HG02884 (cell line): ENCODE results near the gene UGT1A6.
"Not testable (repeated sequence)": the region's sequence is repeated elsewhere in the genome, so short reads cannot be mapped to it uniquely, and the experiment has no call there.

ENCODE experiments used
- ATAC-seq: cut with Tn5 transposase; IDR thresholded peaks from one replicate; pipeline ENCODE4 v1.9.1; 2021; ENCODE audit warnings: mild to moderate bottlenecking, moderate library complexity; ENCODE audit not compliant: unreplicated experiment

Gene UGT1A6

DNA sequence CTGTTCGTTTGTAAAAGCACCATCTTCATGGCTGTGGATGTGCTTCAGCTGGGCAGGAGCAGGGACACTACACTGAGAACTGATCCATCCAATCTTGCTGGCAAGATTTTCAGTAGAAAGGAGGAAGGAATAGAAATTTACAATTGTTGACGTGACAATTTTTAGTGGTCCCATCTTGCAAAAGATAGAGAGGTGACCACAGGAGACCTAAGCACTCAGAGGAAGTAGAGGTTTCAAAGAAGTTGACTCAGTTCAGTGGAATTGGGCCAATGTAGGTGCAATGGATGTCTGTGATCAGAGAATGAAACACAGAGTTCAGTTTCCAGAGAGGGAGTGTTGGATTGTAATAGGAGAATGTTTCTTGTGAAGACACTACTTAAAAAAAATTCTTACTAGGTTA, 21.4 kb downstream of the UGT1A6 start:
- ATAC-seq = no peak

DNA sequence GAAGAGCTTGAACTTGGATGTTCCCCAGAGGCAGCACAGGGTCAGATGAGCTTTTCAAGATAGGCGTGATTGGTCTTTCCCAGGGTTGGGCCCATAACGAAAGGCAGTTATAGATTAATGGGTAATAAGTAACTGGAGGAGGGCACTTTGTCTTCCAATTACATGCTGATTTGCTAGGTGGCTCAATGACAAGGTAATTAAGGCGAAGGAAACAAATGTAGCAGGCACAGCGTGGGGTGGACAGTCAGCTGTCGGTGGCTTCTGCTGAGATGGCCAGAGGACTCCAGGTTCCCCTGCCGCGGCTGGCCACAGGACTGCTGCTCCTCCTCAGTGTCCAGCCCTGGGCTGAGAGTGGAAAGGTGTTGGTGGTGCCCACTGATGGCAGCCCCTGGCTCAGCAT, 25.9 kb downstream of the UGT1A6 start, which contains the start of gene UGT1A4:
Gene UGT1A4 (plus strand): TSS at position 185 of the 400 bp plus-strand sequence. CDS start 85 bp downstream, at position 270.
- no peak for ATAC-seq

DNA sequence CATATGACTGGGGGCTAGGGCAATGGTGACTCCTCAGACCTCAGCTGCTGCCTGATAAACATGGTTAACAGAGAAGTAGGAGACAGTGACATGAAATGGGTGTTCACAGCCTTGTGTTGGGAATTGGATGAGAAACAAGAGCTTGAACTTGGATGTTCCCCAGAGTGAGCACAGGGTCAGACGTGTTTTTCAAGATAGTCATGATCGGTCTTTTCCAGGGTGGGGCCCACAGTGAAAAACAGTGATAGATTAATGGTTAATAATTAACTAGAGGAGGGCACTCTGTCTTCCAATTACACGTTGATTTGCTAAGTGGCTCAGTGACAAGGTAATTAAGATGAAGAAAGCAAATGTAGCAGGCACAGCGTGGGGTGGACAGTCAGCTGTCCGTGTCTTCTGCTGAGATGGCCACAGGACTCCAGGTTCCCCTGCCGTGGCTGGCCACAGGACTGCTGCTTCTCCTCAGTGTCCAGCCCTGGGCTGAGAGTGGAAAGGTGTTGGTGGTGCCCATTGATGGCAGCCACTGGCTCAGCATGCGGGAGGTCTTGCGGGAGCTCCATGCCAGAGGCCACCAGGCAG, 36.1 kb downstream of the UGT1A6 start, which contains the start of gene UGT1A3:
Gene UGT1A3 (plus strand): TSS at position 320 of the 579 bp plus-strand sequence. CDS start 85 bp downstream, at position 405.
- ATAC-seq = no peak

DNA sequence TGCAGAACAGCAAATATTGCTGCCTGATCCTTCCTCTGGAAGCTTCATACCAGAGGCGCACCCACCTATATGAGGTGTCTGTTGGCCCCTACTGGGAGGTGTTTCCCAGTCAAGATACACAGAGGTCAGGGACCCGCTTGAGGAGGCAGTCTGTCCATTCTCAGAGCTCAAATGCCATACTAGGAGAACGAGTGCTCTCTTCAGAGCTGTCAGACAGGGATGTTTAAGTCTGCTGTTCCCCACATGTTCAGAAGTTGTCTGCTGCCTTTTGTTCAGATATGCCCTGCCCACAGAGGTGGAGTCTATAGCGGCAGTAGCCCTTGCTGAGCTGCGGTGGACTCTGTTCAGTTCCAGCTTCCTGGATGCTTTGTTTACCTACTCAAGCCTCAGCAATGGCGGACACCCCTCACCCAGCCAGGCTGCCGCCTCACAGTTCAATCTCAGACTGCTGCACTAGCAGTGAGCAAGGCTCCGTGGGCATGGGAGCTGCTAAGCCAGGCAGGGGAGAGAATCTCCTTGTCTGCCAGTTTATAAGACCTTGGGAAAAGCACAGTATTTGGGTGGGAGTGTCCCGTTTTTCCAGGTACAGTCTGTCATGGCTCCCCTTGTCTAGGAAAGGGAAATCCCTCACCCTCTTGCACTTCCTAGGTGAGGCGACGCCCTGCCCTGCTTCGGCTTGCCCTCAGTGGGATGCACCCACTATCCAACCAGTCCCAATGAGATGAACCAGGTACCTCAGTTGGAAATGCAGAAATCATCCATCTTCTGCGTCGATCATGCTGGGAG, 44.4 kb downstream of the UGT1A6 start:
- ATAC-seq = not testable (repeated sequence)

DNA sequence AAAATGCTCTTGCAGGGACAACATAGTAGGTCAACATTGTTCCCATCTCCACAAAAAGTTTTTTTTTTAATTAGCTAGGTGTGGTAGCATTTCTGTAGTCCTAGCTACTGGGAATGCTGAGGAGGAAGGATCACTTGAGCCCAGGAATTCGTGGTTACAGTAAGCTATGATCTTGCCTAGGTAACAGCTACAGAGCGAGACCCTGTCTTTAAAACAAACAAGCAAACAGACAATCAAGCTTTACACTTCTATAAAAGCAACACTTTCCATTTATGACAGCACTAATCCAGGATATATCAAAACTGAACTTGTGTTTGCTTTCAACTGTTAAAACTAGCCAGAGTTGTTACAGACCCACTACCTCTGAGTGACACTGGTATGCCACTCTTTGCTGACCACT, 48.2 kb downstream of the UGT1A6 start:
- ATAC-seq = no peak

DNA sequence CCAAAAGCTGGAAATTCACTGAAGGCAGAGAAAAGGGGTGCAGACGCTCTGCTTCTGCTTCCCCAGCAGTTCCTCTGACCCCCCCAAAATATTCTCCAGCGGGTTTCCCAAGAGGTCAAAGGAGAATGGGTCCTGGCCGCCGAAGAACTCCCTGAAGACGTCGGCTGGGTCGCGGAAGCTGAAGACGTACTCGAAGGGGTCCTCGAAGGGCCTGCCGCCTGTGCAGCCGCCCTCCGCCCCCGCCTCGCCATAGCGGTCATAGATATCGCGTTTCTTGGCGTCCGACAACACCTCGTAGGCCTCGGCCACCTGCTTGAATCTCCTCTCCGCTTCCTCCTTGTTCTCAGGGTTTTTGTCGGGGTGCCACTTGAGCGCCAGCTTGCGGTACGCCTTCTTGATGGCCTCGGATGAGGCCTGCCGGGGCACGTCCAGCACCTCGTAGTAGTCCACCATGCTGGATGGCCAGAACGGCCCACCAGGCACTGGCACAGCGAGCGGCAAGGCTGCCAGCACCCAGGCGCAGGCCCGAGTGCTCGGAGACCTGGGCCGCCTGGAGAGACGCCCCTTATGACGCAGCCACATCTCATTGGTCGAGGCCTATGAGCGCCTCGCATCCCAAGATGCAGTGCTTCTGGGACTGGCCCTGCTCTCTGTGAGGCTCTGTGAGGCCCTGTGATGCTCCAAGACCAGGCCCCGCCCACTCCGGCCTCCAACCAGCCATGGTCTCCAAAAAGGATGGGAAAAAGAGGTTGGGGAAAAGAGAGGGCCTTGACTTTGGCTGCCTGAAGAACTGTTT, 51.0 kb downstream of the UGT1A6 start:
- no peak for ATAC-seq

DNA sequence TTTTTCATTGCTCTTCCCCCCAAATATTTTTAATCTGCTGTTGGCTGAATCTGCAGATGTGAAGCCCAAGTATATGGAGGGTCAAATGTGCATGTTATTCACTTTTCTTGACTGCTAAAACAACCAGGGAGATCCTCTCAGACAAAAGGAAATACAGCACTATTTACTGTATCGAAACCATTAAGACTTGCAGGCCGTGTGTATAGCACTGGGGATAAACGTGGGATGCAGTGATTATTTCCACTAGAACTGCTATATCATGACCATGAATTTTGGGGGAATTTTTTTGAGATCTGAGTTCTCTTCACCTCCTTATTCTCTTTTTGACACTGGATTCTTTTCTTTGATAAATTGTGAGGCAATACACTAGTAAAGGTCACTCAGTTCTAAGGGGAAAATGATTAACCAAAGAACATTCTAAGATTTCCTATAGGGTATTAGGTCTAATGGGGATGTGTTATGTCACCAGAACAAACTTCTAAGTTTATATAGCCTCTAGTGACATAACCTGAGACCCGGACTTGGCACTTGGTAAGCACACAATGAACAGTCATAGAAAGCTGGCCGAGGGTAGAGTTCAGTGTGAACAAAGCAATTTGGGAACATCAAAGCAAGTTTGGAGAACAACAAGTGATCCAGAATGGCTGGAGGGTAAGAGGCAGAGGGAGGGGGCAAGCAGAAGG, 52.5 kb downstream of the UGT1A6 start:
- ATAC-seq = no peak

DNA sequence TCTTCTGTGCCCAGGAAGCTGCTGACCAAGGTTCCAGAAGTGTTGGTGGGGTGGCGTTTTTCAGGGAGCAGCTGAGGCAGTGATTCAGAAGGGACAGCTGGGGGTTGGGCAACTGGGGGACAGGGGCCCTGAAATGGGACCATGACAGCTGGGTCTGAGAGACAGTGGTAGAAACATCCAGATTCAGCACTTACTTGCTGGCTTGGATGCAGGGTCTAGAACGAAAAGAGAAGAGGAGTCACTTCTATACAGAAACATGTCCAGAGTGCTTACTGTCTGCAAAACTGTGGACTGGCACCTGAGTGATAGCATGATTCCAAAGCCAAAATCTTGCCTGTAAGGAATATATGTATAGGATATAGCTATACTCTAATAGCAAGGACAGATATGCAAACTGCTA, 53.1 kb downstream of the UGT1A6 start:
- ATAC-seq = not testable (repeated sequence)

DNA sequence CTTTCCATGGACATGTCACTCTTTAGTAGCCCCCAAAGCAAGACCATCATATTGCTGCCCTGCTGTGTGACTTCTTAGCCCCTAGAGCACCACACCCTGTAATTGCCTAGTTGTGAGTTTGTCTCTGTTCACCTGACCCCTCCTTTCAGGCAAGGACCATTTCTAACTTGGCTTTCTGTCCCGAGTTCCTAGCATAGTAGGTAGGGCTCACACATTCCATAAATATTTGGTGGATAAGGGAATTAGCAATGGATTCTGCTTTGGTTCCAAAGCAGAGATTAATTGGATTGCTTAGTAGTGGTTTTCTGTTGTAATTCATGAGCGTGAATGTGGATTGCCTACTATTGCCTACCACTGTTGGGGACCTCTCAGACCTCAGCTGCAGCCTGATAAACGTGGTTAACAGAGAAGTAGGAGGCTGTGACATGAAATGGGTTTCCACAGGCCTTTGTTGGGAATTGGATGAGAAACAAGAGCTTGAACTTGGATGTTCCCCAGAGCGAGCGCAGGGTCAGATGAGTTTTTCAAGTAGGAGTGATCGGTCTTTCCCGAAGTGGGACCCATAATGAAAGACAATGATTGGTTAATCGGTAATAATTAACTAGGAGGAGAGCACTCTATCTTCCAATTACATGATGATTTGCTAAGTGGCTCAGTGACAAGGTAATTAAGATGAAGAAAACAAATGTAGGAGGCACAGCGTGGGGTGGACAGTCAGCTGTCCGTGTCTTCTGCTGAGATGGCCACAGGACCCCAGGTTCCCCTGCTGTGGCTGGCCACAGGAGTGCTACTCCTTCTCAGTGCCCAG, 54.0 kb downstream of the UGT1A6 start:
- no peak for ATAC-seq

DNA sequence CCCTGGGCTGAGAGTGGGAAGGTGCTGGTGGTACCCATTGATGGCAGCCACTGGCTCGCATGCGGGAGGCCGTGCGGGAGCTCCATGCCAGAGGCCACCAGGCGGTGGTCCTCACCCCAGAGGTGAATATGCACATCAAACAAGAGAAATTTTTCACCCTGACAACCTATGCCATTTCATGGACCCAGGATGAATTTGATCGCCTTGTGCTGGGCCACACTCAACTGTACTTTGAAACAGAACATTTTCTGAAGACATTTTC, 54.5 kb downstream of the UGT1A6 start:
- ATAC-seq = no peak

DNA sequence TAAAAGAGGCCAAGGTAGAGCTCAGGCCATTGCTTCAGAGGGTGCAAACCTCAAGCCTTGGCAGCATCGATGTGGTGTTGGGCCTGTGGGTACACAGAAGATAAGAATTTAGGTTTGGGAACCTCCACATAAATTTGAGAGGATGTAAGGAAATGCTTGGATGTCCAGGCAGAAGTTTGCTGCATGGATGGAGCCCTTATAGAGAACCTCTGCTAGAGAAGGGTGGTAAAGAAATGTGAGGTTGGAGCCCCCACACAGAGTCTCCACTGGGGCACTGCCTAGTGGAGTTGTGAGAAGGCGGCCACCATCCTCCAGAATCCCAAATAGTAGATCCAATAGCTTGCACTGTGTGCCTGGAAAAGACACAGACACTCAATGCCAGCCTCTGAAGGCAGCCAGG, 58.0 kb downstream of the UGT1A6 start:
- not testable (repeated sequence) for ATAC-seq

DNA sequence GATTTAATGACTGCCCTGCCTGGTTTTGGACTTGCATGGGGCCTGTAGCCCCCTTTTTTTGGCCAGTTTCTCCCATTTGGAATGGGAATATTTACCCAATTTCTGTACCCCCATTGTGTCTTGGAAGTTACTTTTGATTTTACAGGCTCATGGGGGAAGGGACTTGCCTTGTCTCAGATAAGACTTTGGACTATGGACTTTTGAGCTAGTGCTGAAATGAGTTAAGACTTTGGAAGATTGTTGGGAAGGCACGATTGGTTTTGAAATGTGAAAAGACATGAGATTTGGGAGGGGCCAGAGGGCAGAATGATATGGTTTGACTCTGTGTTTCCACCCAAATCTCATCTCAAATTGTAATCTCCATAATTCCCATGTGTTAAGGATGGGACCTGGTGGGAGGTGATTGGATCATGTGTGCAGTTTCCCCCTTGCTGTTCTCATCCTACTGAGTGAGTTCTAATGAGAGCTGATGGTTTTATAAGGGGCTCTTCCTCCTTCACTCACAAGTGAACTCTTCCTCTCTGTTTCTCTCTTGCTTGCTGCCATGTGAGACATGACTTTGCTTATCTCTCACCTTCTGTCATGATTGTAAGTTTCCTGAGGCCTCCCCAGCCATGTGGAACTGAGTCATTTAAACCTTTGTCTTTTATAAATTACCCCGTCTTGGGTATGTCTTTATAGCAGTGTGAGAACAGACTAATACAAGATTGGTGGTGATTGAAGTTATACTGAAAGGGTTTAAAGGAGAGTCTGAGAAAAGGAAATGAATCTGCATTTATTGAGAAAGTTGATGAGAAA, 58.7 kb downstream of the UGT1A6 start:
- ATAC-seq = not testable (repeated sequence)

DNA sequence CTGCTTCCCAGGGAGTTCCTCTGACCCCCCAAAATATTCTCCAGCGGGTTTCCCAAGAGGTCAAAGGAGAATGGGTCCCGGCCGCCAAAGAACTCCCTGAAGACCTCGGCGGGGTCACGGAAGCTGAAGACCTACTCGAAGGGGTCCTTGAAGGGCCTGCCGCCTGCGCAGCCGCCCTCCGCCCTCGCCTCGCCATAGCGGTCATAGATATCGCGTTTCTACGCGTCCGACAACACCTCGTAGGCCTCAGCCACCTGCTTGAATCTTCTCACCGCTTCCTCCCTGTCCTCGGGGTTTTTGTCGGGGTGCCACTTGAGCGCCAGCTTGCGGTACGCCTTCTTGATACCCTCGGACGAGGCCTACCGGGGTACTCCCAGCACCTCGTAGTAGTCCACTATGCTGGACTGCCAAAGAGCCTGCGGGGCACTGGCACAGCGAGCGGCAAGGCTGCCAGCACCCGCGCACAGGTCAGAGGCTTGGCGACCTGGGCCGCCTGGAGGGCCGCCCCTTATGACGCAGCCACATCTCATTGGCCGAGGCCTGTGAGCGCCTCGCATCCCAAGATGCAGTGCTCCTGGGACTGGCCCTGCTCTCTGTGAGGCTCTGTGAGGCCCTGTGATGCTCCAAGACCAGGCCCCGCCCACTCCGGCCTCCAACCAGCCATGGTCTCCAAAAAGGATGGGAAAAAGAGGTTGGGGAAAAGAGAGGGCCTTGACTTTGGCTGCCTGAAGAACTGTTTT, 62.4 kb downstream of the UGT1A6 start:
- no peak for ATAC-seq

DNA sequence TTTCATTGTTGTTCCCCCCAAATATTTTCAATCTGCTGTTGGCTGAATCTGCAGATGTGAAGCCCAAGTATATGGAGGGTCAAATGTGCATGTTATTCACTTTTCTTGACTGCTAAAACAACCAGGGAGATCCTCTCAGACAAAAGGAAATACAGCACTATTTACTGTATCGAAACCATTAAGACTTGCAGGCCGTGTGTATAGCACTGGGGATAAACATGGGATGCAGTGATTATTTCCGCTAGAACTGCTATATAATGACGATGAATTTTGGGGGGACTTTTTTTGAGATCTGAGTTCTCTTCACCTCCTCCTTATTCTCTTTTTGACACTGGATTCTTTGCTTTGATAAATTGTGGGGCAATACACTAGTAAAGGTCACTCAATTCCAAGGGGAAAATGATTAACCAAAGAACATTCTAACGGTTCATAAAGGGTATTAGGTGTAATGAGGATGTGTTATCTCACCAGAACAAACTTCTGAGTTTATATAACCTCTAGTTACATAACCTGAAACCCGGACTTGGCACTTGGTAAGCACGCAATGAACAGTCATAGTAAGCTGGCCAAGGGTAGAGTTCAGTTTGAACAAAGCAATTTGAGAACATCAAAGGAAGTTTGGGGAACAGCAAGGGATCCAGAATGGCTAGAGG, 63.9 kb downstream of the UGT1A6 start:
- ATAC-seq = no peak

DNA sequence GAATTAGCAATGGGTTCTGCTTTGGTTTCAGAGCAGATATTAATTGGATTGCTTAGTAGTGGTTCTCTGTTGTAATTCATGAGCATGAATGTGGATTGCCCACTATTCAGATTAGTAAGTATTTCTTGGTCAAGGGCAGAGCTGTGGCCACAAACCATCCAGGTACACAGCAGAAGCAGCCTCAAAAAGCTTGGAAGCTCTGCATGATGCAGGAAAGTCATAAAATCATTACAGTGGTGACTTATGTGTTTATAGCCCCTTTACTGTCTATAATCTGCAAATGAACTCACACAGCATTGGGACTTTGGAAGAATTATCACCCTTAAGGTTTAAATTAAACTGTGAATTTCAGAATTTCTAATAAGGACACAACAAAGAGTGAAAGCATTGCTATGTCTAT, 65.5 kb downstream of the UGT1A6 start:
- no peak for ATAC-seq

DNA sequence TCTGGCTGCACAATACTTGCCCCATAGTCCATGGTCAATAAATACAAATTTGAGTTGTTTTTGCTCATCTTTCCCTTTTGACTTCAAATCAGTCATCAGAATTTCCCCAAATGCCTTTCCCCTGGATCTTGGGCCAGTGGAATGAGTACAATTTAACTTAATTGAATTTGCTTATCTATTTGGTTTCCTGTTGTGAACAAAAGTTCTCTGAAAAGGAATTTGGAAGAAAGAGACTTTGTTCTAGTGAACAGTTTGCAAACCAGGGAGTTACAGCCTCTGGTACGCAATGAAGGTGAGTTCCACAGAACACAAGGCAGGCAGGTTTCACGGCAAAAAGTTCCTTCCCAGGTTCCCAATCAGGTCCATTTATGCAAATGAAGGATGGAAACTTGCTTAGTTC, 66.2 kb downstream of the UGT1A6 start:
- no peak for ATAC-seq

DNA sequence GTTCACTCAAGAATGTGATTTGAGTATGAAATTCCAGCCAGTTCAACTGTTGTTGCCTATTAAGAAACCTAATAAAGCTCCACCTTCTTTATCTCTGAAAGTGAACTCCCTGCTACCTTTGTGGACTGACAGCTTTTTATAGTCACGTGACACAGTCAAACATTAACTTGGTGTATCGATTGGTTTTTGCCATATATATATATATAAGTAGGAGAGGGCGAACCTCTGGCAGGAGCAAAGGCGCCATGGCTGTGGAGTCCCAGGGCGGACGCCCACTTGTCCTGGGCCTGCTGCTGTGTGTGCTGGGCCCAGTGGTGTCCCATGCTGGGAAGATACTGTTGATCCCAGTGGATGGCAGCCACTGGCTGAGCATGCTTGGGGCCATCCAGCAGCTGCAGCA, 67.4 kb downstream of the UGT1A6 start, which contains the start of gene UGT1A1:
Gene UGT1A1 (plus strand): TSS at position 228 of the 400 bp plus-strand sequence. CDS start 18 bp downstream, at position 246.
- no peak for ATAC-seq

DNA sequence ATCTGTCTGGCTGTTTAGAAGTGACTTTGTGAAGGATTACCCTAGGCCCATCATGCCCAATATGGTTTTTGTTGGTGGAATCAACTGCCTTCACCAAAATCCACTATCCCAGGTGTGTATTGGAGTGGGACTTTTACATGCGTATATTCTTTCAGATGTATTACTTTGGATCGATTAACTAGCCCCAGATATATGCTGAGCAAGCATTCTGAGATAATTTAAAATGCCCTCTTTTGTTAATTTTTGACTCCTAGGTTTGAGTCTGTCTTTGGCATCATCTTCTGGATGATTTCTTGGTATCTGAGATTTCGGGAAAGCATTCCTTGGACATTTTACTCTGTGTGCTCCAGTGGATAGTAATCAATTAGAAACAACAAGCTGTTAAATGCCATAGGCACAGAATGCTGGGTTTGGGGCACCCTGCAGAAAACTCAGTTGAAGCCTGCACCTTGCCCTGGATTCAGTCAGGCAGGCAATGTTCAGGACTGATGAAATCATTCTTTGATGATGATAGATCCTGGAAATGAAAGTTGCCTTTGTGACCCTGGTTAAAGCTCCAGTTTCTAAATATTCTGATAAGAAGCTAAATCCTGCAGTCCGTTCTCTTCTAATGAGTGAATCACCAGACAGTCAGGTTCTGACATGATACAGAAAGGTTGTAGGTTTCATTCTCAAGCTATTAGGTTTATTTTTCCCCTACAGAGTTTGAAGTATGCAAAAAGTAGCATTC, 68.5 kb downstream of the UGT1A6 start:
- no peak for ATAC-seq
